H1 (cell line): ENCODE results near the gene PLAA. TPM values are rescaled to one million over a fixed set of nuclear protein-coding genes. Genes with fewer than 3 reads are reported as not detected.

Experiments used
- SIN3A ChIP-seq, 2 experiments: IDR thresholded peaks in 1 of 2; conservative IDR thresholded peaks in 1 of 2; 2 replicates each; pipeline ENCODE4 v1.6.1; 2011 to 2012; ENCODE audit warnings: low read length in 2 of 2, improper control_type of control experiment in 1 of 2, low read depth in 1 of 2, mild to moderate bottlenecking in 1 of 2
- TAF7 ChIP-seq: optimal IDR thresholded peaks from 2 replicates; pipeline ENCODE3; 2011; ENCODE audit warnings: low read depth, mild to moderate bottlenecking, inconsistent platforms, low read length, moderate library complexity, borderline replicate concordance
- polyA plus RNA-seq, 7 experiments: library from polyadenylated mRNA; depleted of rRNA in 3 of 7; stranded (reverse) in 5 of 7; unstranded in 2 of 7; fragments of >200 nt in 5 of 7; fragments of 200-250 nt in 2 of 7; gene quantifications; 1 replicate in 5 of 7; 2 replicates in 1 of 7; 4 replicates in 1 of 7; pipeline versions ENCODE4 v1.2.1 to v1.2.3, GENCODE V29; 2011 to 2013; ENCODE audit warnings: missing spikeins in 2 of 7, mixed read lengths in 2 of 7
- total RNA-seq: library from RNA; stranded (reverse); fragmentation: NEBNext Ultra II Directional; extraction: Animal tissue kit (Norgen Biotek cat#: 25700); gene quantifications from 2 replicates; pipeline ENCODE4 v1.2.1, GENCODE V29; 2021

PLAA gene
- total and polyA plus RNA-seq, 2 of the 8 experiments (the other 6 are each of a cell fraction or from before 2014, with no cell fraction given), result 19.2 to 64.2 TPM

GRCh38 chr9:26975728-26976707, 29.0 kb upstream of the PLAA start (continued):
- peak; percentile 66 for TF ChIP-seq TAF7
- 0 out of 4 replicates have a peak, but pooled peaks of 1 of the 2 experiments have one; percentile 63 for TF ChIP-seq SIN3A (conservative IDR thresholded peaks at IDR 0.05 in 1 of 2, IDR thresholded peaks at IDR 0.05 in 1 of 2; ENCODE audit: low read depth in 1 of 2, low read length in 2 of 2)
- TF ChIP-seq, all 59 proteins: peak for 26
